T-helper 17 cell (primary cell): ENCODE measurements around the gene CARHSP1. TPM values are rescaled to one million over a fixed set of nuclear protein-coding genes. Genes with fewer than 3 reads are reported as not detected.
A peak's percentile ranks its signal among the peaks of the same experiment; 100 is the strongest.
"Not testable (repeated sequence)": the region's sequence is repeated elsewhere in the genome, so short reads cannot be mapped to it uniquely, and the experiment has no call there.

Experiments used
- ATAC-seq: fragments of 150-1000 bp; cut with Tn5 transposase; 2 replicates; pipeline ENCODE4 v1.10.0; 2021; ENCODE audit warnings: mild to moderate bottlenecking, moderate library complexity
- DNase-seq, 3 donors: peaks; one replicate each; pipeline versions ENCODE4 v3.0.0 to v3.0.0-alpha.2; 2020 to 2021
- H3K9me3 ChIP-seq: one replicate; pipeline ENCODE4 v1.7.0; 2013; ENCODE audit warnings: low read length, mild to moderate bottlenecking; ENCODE audit not compliant: control insufficient read depth, poor library complexity, severe bottlenecking
- H3K27ac Mint-ChIP-seq: one replicate; pipeline ENCODE4 v1.8.0; 2022; ENCODE audit warnings: mild to moderate bottlenecking, moderate library complexity, mixed read lengths
- H3K27me3 Mint-ChIP-seq: one replicate; pipeline ENCODE4 v1.8.0; 2022; ENCODE audit warnings: mixed read lengths
- H3K36me3 Mint-ChIP-seq: one replicate; pipeline ENCODE4 v1.8.0; 2022; ENCODE audit warnings: low read depth, mixed read lengths
- H3K4me1 Mint-ChIP-seq: one replicate; pipeline ENCODE4 v1.8.0; 2022; ENCODE audit warnings: mild to moderate bottlenecking, mixed read lengths
- H3K4me3 Mint-ChIP-seq: one replicate; pipeline ENCODE4 v1.8.0; 2022; ENCODE audit warnings: mild to moderate bottlenecking, moderate library complexity, mixed read lengths
- total RNA-seq, 4 donors: library from RNA in 2 of 4; stranded (reverse) in 2 of 4; gene quantifications; one replicate each; pipeline ENCODE4 v1.2.3 and lab custom pipeline; 2022 to 2026

Gene CARHSP1
- total RNA-seq, 2 donors from 2014 or later = 25.4 to 30.4 TPM

GRCh38 chr16:8887952-8888560 is 19.2 kb upstream of the CARHSP1 start:
- ATAC-seq (no peak), DNase-seq (no peak)
- Mint-ChIP-seq H3K4me1 (peaks cover 23% of the 10 kb centered on the region), H3K36me3 (peaks cover 2% of the 10 kb centered on the region), H3K4me3 (no peak overlapping the region), H3K27ac (peak overlapping the region; percentile 86), H3K27me3 (peaks cover 13% of the 10 kb centered on the region)
- no peaks in the 10 kb centered on the region for H3K9me3 ChIP-seq

- no peak for ATAC-seq
- H3K9me3 ChIP-seq = no peaks in the 10 kb centered on the region
- Mint-ChIP-seq H3K4me1 (peaks cover 25% of the 10 kb centered on the region), H3K27me3 (peaks cover 13% of the 10 kb centered on the region), H3K4me3 (peak overlapping the region; percentile 49), H3K36me3 (peaks cover 2% of the 10 kb centered on the region), H3K27ac (peak overlapping the region; percentile 86)
- DNase-seq = no peak
Measured at GRCh38 chr16:8887431-8887765, 18.6 kb upstream of the CARHSP1 start.

- no peak for DNase-seq
- Mint-ChIP-seq H3K4me1 (peaks cover 22% of the 10 kb centered on the region), H3K27me3 (peaks cover 13% of the 10 kb centered on the region), H3K4me3 (peak overlapping the region; percentile 49), H3K27ac (peak overlapping the region; percentile 86), H3K36me3 (peaks cover 2% of the 10 kb centered on the region)
- H3K9me3 ChIP-seq = no peaks in the 10 kb centered on the region
- no peak for ATAC-seq
Measured at GRCh38 chr16:8886593-8887430, 18.0 kb upstream of the CARHSP1 start.

- Mint-ChIP-seq H3K36me3 (peaks cover 2% of the 10 kb centered on the region), H3K4me1 (peaks cover 15% of the 10 kb centered on the region), H3K27ac (peak overlapping the region; percentile 86), H3K27me3 (peaks cover 13% of the 10 kb centered on the region), H3K4me3 (peak overlapping the region; percentile 63)
- no peaks in the 10 kb centered on the region for H3K9me3 ChIP-seq
- DNase-seq (no peak), ATAC-seq (no peak)
Measured at GRCh38 chr16:8885674-8886592, 17.1 kb upstream of the CARHSP1 start.

GRCh38 chr16:8882725-8883377 is 14.0 kb upstream of the CARHSP1 start:
- DNase-seq (no peak), ATAC-seq (no peak)
- H3K4me3 Mint-ChIP-seq = no peak overlapping the region
- no peaks in the 10 kb centered on the region for H3K9me3 ChIP-seq
- H3K27me3 Mint-ChIP-seq = peaks cover 13% of the 10 kb centered on the region
- H3K4me1 Mint-ChIP-seq = peaks cover 19% of the 10 kb centered on the region
- H3K36me3 Mint-ChIP-seq = peaks cover 2% of the 10 kb centered on the region
- H3K27ac Mint-ChIP-seq = no peak overlapping the region

- Mint-ChIP-seq H3K4me3 (no peak within 1 kb of the TSS), H3K27me3 (peaks cover 11% of the 10 kb centered on the region), H3K4me1 (peaks cover 17% of the 10 kb centered on the region), H3K36me3 (peaks cover under 1% of the 10 kb centered on the region), H3K27ac (peak within 1 kb of the TSS; percentile 8)
- DNase-seq (no peak), ATAC-seq (no peak)
- no peaks in the 10 kb centered on the region for H3K9me3 ChIP-seq
Measured at GRCh38 chr16:8882041-8882617, 13.3 kb upstream of the CARHSP1 start, which contains the start of gene LITAFD. Gene LITAFD (plus strand): TSS chr16:8882351. CDS start chr16:8884356, 2,005 bp downstream.

GRCh38 chr16:8880839-8881510 is 12.2 kb upstream of the CARHSP1 start:
- ATAC-seq = no peak
- Mint-ChIP-seq H3K27me3 (peaks cover 7% of the 10 kb centered on the region), H3K27ac (peak overlapping the region; percentile 8), H3K4me3 (no peak overlapping the region), H3K4me1 (peaks cover 16% of the 10 kb centered on the region), H3K36me3 (no peaks in the 10 kb centered on the region)
- no peaks in the 10 kb centered on the region for H3K9me3 ChIP-seq
- DNase-seq = no peak

- Mint-ChIP-seq H3K27me3 (no peaks in the 10 kb centered on the region), H3K36me3 (no peaks in the 10 kb centered on the region), H3K4me1 (peaks cover 9% of the 10 kb centered on the region), H3K27ac (no peak overlapping the region), H3K4me3 (no peak overlapping the region)
- H3K9me3 ChIP-seq = no peaks in the 10 kb centered on the region
- ATAC-seq (no peak), DNase-seq (no peak)
Measured at GRCh38 chr16:8878523-8878911, 9.7 kb upstream of the CARHSP1 start.

GRCh38 chr16:8877894-8878522 is 9.2 kb upstream of the CARHSP1 start:
- DNase-seq (no peak), ATAC-seq (peak; percentile 67)
- Mint-ChIP-seq H3K4me1 (peaks cover 9% of the 10 kb centered on the region), H3K27me3 (no peaks in the 10 kb centered on the region), H3K4me3 (peak overlapping the region; percentile 47), H3K27ac (no peak overlapping the region), H3K36me3 (no peaks in the 10 kb centered on the region)
- no peaks in the 10 kb centered on the region for H3K9me3 ChIP-seq

- H3K36me3 Mint-ChIP-seq, ATAC-seq, DNase-seq, H3K27ac Mint-ChIP-seq, H3K27me3 Mint-ChIP-seq, H3K4me3 Mint-ChIP-seq, H3K9me3 ChIP-seq: not testable (repeated sequence)
- peaks cover 13% of the 10 kb centered on the region for H3K4me1 Mint-ChIP-seq
Measured at GRCh38 chr16:8875317-8875716, 6.5 kb upstream of the CARHSP1 start.

GRCh38 chr16:8874388-8874787 is 5.6 kb upstream of the CARHSP1 start:
- H3K9me3 ChIP-seq = no peaks in the 10 kb centered on the region
- no peak for DNase-seq
- no peak for ATAC-seq
- Mint-ChIP-seq H3K36me3 (no peaks in the 10 kb centered on the region), H3K27ac (no peak overlapping the region), H3K4me1 (peaks cover 11% of the 10 kb centered on the region), H3K27me3 (no peaks in the 10 kb centered on the region), H3K4me3 (no peak overlapping the region)

- peak overlapping the region; percentile 21 for H3K27ac Mint-ChIP-seq
- DNase-seq, H3K4me3 Mint-ChIP-seq, H3K36me3 Mint-ChIP-seq, H3K9me3 ChIP-seq, H3K27me3 Mint-ChIP-seq, ATAC-seq: not testable (repeated sequence)
- peaks cover 15% of the 10 kb centered on the region for H3K4me1 Mint-ChIP-seq
Measured at GRCh38 chr16:8873866-8874195, 5.0 kb upstream of the CARHSP1 start.
